Activated effector memory CD4-positive, alpha-beta T cell treated with anti-CD3 and anti-CD28 coated beads, Interleukin-2, amount 50 U/mL, for 16 hours (primary cell): ENCODE measurements around the gene LASP1.

Experiments used
- DNase-seq: peaks from one replicate; pipeline ENCODE4 v3.0.0-alpha.2; 2020

The LASP1 gene

GRCh38 chr17:38889745-38890409 lies 20.0 kb downstream of the LASP1 start:
- no peak for DNase-seq

- DNase-seq = no peak
These were observed 20.5 kb downstream of the LASP1 start for GRCh38 chr17:38890410-38890746.

- DNase-seq = no peak
These were observed 21.6 kb downstream of the LASP1 start for GRCh38 chr17:38891441-38891840.

- DNase-seq = no peak
These were observed 22.2 kb downstream of the LASP1 start for GRCh38 chr17:38892083-38892482.

- DNase-seq = no peak
These were observed 22.8 kb downstream of the LASP1 start for GRCh38 chr17:38892620-38893019.

GRCh38 chr17:38893113-38893512 lies 23.3 kb downstream of the LASP1 start:
- no peak for DNase-seq

DNA sequence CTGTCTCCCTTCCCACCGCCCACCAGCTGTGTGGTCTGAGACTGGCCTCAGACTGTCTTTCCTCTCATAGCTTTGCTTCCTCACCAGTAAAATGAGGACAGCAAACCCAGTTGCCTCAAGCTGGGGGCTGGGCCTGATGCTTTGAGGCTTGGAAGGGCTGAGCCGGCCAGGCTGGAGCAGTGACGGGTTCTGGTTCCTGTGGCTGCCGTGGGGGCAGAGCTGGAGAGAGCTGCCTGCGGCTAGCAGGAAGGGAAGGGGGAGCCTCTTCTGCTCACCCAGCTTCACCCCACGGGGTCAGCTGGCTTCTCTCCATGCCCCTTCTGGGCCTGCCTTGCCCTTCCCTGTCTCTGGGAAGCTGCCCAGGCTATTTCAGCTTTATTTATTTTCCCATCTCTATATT lies 23.7 kb downstream of the LASP1 start:
- peak; percentile 73 for DNase-seq

DNA sequence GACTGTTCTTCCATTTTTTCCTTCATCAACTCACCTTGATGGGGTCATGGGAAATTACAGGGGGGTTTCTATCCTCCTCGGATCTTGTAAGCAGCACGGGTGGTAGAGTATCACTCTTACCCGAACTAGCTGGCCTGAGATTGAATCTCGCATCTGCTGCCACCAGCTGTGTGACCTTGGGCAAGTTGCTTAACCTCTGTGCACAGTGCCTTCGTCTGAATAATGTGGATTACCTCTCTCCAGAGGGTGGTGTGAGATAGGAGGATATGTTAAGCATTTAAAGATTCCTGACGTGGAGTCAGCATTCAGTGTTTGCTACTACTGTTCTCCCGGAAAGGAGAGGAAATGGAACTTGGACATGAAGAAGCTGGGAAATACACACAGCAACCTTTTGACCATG lies 24.4 kb downstream of the LASP1 start:
- DNase-seq = no peak

- DNase-seq = no peak
These were observed 26.6 kb downstream of the LASP1 start for GRCh38 chr17:38896346-38896954.

DNA sequence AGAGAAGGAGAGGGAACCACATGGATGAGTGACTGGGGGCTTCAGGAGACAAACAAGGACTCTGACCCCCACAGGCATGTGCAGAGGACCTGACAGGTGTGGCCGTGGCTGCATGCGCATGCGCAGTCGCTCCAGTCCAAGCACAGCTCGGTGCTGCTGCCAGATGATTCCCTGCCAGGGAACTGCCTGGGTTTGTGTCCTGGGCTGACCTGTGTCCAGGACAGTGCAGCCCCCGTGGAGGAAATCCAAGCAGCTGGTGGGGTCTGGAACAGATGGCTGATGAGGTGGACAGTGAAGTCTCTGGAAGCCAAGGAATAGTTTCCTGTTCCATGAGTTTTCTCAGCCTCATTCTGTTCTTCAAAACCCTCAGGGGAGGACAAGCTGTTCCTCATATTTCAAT lies 27.3 kb downstream of the LASP1 start:
- no peak for DNase-seq

GRCh38 chr17:38897671-38898290 lies 27.9 kb downstream of the LASP1 start:
- no peak for DNase-seq

DNA sequence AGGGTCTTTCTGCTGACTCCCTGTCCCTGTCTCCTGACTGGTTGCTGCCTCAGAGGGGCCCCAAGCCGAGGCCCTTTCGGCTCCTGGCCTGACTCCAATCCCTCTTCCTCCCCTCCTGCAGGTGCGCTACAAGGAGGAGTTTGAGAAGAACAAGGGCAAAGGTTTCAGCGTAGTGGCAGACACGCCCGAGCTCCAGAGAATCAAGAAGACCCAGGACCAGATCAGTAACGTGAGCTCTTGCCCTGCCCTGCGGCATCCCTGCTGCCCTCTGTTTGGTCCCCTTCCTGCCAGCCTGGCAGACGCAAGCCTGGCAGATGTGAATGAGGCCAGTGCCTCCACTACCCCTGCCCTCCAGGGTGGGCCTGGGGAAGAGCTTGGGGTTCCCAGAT lies 28.4 kb downstream of the LASP1 start:
- DNase-seq = no peak

GRCh38 chr17:38898812-38899348 lies 29.0 kb downstream of the LASP1 start:
- peak; percentile 93 for DNase-seq

DNA sequence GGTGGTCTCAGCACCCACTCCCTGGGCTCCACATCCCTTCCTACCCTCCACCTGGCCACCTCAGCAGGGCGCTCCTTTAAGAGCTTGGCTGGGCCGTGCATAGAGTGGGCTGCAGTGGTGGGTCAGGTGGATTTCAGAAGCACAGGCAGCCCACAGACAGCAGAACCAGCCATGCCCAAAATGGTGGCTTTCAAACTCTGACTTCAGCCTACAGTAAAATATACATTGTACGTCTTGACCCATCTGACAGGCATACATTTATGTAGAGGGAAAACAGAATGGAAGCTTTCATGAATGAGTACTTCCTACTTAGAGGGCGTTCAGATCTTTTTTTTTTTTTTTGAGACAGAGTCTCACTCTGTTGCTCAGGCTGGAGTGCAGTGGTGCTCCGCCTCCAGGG lies 29.6 kb downstream of the LASP1 start:
- no peak for DNase-seq

GRCh38 chr17:38900978-38901656 lies 31.3 kb downstream of the LASP1 start:
- DNase-seq = no peak

- DNase-seq = no peak
These were observed 33.5 kb downstream of the LASP1 start for GRCh38 chr17:38903404-38903803.

- no peak for DNase-seq
These were observed 35.0 kb downstream of the LASP1 start for GRCh38 chr17:38904892-38905291.

- no peak for DNase-seq
These were observed 35.5 kb downstream of the LASP1 start for GRCh38 chr17:38905375-38905774.

DNA sequence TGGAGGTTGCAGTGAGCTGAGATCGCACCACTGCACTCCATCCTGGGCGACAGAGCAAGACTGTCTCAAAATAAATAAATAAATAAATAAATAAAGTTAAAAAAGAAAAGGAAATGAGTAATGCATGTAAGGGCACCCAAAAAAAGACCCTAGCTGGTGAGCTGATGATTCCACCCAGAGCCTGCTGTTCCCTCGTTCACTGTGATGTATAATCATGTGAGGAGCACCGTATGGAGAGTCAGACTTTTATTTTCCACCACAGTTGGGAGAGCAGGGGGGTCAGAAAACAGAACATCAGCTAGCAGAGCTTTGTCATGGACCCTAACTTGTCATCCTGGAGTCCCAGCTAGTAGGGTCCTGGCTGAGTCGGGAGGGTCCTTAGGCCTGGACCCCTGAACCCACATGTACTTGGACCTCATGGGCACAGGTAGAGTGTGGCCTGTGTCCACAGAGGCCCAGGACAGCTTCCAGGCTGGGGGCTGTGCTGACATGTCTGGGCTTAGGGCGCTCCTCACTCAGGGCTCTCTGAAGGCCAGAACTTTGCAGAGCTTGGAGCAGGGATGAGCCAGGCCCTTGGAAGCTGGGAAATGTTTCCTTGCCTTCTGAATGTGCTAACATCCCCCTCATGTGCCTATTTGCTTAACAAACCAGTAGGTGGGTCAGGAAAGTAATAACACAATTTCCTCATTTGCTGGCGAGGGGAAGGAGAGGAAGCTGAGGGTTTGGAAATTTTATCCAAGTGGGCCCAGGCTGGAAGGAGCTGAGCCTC lies 36.8 kb downstream of the LASP1 start:
- DNase-seq = no peak

DNA sequence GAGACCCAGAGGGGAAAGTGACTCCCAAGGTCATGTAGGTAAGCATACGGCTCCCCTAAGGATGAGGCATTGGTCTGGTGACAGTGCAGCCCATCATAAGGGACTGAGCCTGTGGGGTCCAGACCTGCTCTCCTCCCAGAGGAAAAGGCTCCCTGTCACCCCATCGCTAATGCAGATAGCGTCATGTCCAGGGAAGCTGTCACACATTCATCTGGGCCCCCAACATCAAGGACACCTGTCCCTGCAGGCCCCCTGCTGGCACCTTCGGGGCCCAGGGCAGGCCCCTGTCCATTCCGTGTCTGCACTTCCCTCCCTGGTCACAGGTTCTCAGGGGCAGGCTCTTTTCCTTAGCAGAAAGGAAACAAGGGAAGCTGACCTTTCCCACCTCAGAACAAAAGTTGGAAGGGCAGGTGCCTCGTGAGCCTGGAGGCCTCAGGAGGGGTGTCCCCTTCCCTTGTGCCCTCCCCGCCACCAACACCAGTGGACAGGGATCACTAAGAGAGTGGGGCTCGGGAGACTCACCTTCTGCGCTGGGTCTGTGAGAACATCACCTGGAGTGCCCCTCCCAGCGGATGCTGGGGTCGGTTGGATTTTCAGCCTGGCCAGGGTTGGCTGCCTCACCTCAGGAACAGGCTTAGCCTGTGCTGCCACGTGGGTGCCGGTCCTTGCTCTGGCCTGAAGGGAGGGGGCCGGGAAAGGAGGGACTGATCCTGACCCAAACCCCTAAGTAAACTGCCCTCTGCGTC lies 38.2 kb downstream of the LASP1 start:
- DNase-seq = no peak

GRCh38 chr17:38908676-38909181 lies 38.9 kb downstream of the LASP1 start:
- DNase-seq = no peak

DNA sequence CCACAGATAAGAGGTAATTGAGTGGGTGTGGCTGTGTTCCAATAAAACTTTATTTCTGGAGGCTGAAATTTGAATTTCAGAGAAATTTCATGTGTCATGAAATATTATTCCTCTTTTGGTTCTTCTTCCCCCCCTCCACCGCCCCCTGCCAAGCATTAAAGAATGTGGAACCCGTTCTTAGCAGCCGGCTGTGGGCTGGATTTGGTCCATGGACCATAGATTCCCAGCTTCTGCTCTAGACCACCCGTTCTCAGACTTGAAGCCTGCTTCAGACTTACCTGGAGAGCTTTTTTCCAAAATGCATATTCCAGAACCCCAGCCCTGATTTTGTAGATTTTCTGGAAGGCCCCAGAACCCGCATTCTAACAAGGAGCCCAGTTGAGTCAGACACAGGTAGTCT lies 40.5 kb downstream of the LASP1 start:
- peak; percentile 19 for DNase-seq
